Fibroblast of skin of right biceps (primary cell): ENCODE data around the gene MTHFR.
A peak's percentile ranks its signal among the peaks of the same experiment; 100 is the strongest.

Source experiments
- DNase-seq: peaks from one replicate; pipeline ENCODE4 v3.0.0-alpha.2; 2013

MTHFR gene

DNA sequence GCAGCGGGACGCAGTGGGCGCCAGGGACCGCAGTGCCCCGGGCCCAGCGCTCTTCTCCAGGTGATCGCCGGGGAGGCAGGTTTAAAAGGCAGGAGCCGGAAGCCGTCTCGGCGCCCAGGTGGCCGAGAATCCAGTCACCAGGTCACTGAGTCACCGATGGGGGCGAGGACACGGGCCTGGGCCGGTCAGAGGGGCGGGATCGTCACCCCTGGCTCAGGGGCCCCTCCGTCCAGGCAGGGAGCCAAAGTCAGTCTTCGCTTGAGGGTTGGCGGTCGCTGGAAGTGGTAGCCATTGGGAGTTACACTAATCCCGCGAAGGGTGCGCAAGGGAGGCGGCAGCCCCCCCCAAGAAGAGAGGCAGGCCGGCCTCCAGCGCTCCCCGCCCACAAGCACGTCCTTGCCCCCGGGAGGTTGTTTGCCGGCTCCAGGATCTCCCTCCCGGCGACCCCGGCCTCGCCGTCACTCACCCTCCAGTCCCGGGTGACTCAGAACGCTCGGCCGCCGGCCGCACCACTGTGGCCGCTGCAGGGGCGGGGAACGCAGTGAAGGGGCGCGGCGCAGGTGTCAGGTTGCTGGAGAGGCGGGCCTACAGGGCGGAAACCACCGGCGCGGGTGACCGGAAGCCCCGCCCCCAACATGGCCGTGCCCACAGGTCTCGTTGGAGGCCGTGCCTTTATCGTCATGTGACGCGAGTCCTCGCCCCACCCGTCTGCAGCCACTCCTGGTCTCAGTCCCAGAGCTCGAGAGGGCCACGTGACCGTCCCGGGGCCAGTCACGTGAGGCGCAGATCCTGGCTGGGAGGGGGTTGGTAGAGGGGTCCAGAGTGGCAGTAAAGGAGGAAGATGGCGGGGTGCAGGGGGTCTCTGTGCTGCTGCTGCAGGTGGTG, at the start of gene MTHFR, which contains the start of gene CLCN6:
Gene MTHFR, minus strand, starts transcription at position 543 of the 885 bp plus-strand sequence. CDS start 2,848 bp downstream, outside the sequence.
Gene CLCN6, plus strand, starts transcription at position 770 of the 885 bp plus-strand sequence. Its CDS starts 72 bp downstream, at position 842.
- peak; percentile 99 for DNase-seq

DNA sequence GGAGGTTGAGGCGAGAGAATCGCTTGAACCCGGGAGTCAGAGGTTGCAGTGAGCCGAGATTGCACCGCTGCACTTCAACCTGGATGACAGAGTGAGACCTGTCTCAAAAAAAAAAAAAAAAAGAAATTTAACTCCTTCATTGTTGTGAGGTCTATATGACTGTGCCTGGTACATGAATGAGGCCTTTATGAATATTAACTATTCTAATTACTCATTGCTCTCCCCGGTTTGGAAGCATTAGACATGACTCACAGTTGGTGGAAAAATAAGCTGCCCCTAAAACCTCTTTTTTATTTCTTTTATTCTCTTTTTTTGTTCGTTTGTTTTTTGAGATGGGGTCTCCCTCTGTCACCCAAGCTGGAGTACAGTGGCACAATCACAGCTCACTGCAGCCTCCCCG, 49.7 kb upstream of the MTHFR start:
- no peak for DNase-seq

DNA sequence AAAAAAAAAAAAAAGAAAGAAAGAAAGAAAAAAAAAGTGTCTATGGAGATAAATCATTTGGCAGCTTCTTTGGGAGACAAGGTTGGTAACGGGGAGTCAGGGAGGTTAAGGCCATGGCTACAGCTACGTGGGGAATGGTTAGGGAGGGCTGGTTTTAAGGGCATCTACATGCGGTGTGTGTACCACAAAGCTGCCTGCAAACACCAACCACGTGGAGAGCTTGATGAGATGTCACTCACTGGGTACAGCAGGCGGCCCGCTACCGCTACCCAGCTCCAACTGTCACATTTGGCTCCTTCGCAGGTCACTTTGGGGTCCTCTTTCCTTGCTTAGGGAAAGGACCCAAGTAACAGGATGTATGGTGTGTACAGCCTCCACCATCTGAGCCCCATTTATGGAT, 48.8 kb upstream of the MTHFR start:
- DNase-seq: no peak

DNA sequence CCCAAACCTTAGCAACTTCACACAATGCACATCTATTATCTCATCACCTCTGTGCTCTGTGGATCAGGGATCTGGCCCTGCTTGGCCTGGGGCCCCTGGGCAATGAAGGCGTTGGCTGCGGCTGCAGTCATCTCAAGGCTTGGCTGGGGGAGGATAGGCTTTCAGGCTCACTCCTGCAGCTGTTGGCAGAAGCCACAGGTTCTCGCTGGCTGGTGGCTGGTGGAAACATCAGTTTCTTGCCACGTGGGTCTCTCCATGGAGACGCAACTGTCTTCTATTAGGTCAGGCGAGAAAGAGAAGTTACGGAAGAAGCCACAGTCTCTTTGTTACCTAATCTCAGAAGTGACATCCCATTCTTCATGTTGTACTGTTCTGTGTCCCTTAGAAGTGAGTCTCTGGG, 45.4 kb upstream of the MTHFR start:
- DNase-seq: no peak

DNA sequence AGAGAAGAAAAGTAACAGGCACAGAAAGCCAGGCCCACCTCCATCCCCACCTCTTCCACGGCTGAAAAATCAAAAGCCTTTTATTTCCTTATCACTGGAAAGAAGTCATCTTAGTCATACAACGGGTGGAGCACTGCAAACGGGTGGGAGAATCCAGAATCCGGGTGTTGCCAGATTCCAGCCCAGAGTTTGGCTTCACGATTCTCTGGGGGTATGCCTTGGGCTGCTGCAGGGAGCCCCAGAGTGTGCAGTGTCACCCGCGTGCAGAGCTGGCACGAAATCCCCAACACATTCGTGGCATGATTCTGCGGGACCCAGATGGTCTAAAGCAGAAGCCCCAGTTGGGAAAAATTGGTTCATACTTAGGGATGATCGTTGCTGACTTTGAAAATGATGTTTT, 44.4 kb upstream of the MTHFR start:
- DNase-seq: no peak

DNA sequence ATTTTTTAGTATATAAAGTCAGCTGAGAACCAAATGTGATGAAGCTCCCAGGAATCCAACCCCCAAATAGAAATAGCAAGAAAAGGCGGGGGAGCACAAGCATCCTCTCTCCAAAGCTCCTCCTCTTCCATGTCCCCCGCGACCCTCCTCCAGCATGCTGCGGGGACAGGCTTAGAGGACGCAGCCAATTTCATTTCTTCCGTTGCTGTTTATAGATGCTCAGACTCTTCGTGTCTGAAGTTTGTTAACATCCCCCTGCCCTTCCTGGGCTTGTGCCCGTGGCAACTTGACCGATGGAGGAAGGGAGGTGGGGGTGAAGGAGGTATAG, 42.6 kb upstream of the MTHFR start:
- no peak for DNase-seq

DNA sequence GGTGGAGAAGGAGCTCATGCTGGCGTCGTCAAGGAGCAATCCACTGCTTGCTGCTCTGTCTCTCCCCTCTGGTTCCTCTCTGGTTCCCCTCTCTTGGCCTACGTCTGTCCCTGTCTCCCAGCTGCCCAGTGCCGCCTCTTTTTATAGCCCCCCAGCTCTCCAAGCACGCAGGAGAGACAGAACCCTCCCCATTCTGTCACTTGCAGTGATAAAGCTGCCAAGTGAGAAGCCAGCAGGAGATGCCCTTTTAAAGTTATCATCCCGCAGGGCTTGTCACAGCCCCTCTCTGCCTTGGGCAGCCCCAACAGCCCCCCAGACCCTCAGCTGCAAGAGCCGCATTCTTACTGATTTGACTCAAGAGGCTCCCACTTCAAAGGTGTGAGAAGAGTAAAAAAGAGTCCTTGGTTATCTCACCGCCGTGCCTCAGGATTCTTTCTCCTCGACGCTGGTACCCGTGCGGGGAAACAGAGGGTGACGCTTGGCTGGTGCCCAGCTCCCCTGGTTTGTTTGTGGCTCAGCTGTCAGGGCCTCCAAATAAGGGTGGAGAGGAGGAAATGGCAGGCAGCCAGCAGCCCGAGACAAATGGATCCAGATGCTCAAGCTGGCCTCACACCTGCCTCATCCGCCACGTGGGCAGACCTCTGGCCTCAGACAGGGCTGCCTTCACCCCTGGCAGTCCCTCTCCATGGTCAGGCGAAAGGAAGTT, 42.1 kb upstream of the MTHFR start, which contains the start of gene NPPA:
Gene NPPA, minus strand, starts transcription at position 117 of the 706 bp plus-strand sequence. Its CDS starts 99 bp downstream, at position 18.
- DNase-seq: peak; percentile 19

DNA sequence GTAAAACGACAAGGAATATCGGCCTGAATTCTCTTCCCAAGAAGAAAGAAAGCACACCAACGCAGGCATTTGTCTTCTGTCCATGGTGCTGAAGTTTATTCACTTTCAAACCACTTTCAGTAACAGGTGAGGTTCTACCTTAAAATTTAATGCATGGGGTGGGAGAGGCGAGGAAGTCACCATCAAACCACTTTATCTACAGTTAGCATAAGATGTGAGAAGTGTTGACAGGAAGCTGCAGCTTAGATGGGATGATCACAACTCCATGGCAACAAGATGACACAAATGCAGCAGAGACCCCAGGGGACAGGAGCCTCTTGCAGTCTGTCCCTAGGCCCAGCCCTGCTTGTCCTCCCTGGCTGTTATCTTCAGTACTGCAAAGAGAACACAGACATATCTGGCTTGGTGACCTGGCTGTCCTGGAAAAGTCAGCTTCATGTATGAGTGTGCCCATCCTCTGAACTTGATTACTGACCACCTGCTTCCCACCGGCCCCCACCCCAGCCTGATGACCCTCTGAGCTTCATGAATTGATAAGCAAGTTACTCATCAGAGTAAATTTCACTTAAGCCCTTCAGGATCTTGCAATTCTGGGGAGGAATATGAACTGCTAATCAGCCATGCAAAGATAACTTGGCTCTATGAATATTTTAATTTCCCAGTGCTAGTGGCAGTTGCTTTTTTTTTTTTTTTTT, 40.0 kb upstream of the MTHFR start:
- DNase-seq: peak; percentile 23

DNA sequence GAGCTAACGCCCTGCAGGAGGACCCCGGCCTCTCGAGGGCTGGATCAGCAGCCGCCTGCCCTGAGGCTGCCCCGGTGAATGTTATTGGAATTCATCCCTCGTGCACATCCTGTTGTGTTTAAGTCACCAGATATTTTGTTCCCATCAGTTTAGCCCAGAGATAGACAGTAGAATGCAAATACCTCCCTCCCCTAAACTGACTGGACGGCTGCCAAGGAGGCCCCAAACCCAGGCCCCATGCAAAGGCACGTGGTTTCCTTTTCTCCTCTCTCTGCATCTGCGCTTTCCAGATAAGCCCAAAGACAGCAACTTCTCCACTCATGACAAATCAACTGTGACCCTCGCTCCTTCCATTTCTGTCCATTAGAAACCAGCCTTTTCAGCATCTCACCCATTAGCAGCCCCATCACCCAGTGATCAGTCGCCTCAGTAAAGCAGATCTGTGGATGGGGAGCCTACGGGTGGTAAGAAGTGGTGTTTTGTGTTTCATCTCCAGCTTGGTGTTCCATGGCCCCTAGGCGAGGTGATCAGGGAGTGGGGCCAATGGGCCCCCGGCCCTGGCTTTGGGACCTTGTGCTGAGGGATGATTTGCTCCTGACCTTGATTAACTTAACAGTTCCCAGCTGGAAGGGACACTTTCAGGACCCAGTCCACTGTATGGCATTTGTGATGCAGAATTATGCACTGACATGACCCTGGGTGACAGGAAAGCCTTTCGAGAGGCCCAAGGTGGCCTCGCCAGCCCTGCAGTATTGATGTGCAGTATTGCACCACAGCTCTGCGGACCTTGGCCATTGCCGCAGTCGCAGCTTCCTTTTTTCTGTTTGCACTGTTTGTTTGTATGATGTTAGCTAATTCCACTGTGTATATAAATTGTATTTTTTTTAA, 36.6 kb upstream of the MTHFR start:
- peak; percentile 27 for DNase-seq

DNA sequence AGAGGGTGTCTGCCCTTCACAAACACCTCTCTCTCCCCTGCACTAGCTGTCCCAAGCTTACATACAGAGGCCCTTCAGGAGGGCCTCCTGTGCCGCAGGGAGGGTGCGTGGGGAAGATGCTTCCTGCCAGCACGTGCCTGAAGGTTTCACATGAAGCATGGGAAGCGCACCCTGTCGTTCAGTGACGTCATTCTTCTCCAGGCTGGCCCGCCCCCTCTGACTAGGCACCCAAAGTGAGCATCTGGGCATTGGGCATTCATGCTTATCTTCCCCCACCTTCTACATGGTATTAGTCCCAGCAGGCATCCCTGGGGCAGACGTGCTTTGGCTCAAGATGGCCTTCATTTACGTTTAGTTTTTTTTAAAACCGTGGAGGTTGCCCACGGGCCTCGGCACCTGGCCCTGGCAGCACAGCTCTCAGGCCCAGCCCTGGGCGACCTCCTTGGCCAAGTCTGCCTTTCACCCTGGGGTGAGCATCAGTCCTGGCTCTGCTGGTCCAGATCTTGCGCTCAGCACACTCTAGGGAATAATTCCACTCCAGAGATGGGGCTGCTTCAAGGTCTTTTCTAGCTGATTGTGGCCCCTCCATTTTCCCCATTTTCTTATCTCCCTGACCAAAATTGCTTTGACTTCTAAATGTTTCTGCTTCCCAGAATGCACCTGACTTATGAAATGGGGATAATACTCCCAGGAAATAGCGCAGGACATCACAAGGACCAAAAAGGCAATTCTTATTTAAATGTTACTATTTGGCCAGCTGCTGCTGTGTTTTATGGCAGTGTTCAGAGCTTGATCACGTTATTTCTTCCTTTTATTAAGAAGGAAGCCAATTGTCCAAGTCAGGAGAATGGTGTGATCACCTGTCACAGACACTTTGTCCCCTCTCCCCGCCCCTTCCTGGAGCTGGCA, 35.7 kb upstream of the MTHFR start:
- no peak for DNase-seq

DNA sequence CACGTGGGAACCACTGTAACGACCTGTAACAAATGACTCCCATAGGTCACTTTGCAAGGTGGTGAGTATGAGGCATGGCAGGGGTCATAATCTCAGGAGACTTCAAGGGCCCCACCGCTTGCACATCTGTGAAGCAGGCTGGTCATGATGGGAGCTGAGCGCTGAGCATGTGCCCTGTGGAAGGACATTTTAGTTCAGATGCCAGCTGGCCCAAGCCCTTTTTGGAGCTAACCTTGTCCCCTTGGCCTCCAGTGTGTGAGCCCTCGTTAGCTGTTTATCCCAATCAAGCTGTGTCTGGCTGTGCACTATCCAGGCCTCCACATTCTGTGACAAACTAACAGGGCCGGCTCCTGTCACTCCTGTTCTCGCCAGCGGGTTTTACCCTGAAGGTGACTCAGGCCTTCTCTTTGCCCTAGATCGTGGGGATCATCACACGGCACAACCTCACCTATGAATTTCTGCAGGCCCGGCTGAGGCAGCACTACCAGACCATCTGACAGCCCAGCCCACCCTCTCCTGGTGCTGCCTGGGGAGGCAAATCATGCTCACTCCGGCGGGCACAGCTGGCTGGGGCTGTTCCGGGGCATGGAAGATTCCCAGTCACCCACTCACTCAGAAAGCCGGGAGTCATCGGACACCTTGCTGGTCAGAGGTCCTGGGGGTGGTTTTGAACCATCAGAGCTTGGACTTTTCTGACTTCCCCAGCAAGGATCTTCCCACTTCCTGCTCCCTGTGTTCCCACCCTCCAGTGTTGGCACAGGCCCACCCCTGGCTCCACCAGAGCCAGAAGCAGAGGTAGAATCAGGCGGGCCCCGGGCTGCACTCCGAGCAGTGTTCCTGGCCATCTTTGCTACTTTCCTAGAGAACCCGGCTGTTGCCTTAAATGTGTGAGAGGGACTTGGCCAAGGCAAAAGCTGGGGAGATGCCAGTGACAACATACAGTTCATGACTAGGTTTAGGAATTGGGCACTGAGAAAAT, 34.3 kb upstream of the MTHFR start:
- DNase-seq: no peak

DNA sequence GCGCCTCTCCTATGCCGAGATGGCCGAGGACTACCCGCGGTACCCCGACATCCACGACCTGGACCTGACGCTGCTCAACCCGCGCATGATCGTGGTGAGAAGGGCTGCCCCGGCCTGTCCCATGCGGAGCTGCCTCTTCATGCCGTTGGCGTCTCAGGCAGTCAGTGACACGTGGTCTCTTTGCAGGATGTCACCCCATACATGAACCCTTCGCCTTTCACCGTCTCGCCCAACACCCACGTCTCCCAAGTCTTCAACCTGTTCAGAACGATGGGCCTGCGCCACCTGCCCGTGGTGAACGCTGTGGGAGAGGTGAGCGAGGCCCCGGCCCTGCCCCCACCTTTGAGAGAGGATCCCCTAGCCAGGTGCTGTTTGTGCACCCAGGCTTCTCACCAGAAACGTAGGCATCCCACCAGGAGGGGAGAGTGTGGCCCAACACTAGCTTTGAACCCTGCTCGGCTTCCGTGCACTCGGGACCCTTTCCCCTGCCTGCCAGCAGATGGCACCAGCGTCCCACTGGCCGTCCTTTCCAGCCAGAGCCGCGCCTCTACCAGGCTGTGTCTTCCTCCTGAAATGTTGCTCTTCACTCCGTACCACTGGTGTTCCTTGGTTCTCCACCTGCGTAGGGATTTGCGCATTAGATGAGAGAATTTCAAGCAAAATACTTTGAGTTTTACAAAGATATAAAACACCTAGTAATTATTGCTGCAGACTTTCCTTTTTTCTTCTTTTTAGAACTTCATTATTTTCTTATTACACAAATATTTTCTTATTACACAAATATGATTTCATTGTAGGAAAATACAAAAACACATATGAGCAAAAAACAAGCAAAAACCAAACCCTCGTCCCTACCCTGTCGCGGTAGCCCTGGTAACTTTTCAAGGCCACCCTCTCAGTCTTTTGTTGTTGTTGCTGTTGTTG, 32.8 kb upstream of the MTHFR start:
- DNase-seq: peak; percentile 47

DNA sequence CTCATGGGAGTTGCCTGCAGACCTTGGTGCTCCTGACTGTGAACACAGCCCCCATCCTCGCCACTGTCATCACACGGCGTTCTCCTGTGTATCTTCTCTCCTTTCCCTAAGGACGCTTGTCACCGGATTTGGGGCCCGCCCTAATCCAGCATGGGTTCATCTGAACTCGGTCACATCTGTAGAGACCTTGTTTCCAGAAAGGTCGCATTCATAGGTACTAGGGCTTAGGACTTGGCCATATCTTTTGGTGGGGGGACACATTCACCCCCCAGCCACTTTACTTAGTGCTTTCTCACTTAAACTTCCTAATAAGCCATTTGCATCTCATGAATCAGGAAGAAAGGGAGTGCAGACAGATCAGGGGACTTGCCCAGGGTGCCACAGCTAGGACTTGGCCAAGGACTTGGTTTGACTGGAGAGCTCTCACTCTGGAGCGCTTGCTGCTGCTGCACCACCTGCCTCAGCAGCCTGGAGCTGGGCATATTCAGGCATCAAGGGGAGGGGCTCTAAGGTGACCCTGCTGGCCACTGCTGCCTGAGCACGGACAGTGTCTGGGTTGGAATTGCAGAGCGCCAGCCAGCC, 32.1 kb upstream of the MTHFR start:
- DNase-seq: no peak

DNA sequence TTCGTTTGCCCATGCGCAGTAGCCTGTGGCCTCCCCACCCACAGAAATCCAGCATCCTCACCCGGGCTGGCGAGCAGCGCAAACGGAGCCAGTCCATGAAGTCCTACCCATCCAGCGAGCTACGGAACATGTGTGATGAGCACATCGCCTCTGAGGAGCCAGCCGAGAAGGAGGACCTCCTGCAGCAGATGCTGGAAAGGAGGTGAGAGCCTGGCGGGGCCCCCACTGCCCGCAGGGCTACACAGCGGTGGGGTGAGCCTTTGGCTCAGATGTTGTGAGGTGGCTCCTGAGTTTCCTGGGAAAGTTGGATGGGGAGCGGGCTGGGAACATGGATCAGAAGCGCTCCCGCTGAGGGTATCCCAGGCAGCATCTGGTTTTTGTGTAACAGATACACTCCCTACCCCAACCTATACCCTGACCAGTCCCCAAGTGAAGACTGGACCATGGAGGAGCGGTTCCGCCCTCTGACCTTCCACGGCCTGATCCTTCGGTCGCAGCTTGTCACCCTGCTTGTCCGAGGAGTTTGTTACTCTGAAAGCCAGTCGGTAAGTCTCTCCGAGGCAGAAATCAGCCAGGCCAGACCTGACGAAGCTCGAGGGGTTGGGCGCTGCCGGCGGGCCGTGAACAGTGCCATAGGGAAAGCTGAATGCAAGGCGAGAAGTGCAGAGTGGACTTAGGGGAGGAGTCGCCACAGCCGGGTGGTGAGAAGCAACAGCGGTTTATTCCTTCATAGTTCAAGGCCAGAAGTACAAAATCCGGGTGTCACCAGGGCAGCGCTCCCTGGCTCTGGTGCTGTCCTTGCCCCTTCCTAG, 31.4 kb upstream of the MTHFR start:
- no peak for DNase-seq

DNA sequence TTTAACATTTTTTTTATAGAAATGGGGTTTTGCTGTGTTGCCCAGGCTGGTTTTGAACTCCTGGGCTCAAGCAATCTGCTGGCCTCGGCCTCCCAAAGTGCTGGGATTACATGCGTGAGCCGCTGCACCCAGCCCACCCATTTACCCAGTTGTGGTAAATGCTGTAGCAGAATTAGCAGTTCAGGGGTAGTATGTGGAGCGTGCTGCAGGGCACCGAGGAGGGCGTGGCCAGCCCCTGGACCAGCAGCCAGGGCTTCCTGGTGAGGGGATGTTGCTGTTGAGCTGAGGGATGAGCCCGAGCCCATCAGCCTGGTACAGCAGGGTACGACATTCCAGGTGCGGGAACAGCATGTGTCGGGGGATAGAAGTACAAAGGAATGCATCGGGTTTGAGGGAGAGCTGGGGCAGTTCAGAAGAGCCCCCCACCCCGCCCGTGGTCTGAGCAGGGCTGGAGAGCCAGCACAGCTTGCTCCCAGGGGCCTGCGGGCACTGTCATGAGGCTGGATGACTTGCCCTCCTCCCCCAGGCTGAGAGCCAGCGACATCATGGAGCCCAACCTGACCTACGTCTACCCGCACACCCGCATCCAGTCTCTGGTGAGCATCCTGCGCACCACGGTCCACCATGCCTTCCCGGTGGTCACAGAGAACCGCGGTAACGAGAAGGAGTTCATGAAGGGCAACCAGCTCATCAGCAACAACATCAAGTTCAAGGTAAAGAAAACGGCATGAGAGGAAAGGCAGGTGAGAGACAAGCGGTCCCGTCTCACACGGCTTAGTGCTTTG, 29.9 kb upstream of the MTHFR start:
- no peak for DNase-seq

DNA sequence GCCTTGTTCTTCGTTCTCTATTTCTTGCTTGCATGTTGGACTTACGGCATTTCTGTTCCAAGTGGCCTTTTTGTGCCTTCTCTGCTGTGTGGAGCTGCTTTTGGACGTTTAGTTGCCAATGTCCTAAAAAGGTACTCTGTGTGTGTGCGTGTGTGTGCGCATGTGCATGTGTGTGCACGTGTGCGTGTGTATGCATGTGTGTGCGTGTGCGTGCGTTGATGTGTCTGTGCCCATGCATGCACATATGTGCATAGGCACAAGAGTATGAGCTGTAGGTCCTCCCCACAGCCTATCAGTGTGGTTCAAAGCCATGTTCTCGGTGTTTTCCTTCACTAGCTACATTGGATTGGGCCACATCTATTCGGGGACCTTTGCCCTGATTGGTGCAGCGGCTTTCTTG, 28.1 kb upstream of the MTHFR start:
- DNase-seq: no peak

DNA sequence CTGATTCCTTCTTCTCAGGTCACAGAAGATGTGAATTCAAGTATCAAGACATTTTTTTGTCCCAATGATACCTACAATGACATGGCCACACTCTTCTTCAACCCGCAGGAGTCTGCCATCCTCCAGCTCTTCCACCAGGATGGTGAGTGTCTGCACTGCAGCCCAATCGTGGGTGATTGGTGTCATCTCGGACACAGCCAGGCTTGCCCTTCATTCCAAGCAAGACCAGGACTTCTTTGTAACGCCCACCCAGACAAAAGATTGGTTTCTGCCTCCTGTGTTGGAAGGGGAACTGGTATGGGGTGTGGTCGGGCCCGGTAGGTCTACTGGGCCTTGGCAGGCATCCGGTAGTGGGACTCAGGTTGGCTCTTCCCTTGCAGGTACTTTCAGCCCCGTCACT, 27.7 kb upstream of the MTHFR start:
- DNase-seq: no peak
